Activated CD8-positive, alpha-beta memory T cell treated with anti-CD3 and anti-CD28 coated beads for 1 hour (primary cell): Measurements from ENCODE around the gene HS1BP3.

Experiments used
- DNase-seq, 2 donors: peaks; one replicate each; pipeline ENCODE4 v3.0.0-alpha.2; 2020; ENCODE audit warnings: low read depth in 1 of 2; ENCODE audit errors: extremely low read depth in 1 of 2

The HS1BP3 gene, protein sequence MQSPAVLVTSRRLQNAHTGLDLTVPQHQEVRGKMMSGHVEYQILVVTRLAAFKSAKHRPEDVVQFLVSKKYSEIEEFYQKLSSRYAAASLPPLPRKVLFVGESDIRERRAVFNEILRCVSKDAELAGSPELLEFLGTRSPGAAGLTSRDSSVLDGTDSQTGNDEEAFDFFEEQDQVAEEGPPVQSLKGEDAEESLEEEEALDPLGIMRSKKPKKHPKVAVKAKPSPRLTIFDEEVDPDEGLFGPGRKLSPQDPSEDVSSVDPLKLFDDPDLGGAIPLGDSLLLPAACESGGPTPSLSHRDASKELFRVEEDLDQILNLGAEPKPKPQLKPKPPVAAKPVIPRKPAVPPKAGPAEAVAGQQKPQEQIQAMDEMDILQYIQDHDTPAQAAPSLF

DNA sequence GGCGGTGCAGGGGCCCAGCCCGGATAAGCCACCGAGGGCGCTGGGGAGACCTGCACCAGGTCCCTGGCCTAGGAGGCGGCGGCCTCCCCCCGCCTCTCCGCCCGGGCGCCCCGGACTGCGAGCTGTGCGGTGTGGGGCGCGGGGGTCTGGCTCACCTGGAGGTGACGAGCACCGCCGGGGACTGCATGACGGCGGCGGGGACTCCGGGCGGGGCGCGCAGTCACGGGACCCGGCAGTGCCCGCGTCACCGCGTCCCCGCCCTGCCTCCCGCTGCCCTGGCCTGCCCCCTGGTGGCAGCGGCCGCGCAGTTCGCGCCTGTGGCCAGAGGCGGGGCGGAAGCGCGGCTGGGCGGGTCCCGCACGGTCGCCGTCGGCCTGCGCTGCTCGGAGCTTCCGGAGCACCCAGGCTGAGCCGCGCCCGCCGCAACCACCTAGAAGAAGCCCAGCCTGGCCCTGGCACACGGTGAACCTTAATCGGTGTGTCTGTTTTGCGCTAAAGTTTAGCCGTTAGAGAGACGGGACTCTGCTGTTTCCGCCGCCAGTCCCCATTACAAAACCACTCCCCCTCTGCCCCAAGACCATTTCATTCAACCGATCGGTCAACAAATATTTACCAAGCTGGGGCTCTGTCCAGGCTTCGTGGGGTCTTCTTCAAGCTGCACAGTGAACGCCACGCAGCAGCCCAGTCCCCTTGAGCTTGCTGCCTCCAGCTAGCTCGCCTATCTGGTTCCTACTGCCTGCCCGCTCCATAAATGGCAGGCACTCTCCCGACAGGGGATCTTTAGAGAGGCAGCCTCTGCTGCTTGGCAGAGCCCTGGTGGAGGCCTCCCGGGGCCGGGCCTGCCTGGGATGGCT lies at the start of gene HS1BP3:
Gene HS1BP3, minus strand, starts transcription at position 222 of the 854 bp plus-strand sequence. Its CDS starts 35 bp downstream, at position 187.
- DNase-seq: peak; percentile 54 to 85

- no peak for DNase-seq
Measured at GRCh38 chr2:20698916-20699613, 48.2 kb upstream of the HS1BP3 start.

GRCh38 chr2:20697322-20697934 lies 46.5 kb upstream of the HS1BP3 start:
- no peak for DNase-seq

DNA sequence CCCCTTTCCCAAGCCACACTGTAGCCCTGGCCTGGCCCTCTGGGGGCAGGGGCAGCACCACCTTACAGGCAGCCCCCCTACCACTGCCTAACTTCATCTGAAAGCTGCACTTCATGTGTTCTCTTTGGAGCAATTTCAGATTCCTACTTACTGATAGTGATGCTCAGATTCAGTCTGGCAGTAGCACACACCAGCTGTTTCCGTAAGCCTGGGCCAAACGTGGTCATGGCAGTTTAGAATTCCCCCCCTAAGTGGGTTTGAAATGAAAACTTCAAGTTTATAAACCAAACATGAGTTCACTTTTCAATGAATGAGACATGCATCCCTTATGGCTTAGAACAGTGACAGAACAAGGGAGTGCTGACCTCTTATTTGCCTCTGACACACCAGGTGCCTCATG lies 45.5 kb upstream of the HS1BP3 start:
- DNase-seq: no peak

DNA sequence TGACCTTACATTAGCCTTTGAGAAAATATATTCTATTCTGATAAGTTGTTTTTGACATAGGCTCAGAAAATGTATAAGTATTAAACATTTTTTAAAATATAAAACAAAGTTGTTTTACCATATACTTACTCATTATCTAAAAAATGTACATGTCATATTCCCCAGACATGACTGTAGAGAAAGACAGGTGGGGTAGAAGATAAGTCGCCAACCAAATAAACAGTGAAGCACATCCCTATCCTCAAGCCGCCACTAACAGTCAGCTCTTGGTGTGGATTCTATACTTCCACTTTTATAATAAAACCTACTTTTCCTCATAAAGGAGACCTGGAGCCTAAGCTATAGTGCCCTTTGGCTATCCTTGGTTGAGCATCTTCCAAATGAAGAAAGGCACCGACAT lies 42.4 kb upstream of the HS1BP3 start:
- DNase-seq: no peak

- no peak for DNase-seq
Measured at GRCh38 chr2:20692081-20692480, 41.2 kb upstream of the HS1BP3 start.

DNA sequence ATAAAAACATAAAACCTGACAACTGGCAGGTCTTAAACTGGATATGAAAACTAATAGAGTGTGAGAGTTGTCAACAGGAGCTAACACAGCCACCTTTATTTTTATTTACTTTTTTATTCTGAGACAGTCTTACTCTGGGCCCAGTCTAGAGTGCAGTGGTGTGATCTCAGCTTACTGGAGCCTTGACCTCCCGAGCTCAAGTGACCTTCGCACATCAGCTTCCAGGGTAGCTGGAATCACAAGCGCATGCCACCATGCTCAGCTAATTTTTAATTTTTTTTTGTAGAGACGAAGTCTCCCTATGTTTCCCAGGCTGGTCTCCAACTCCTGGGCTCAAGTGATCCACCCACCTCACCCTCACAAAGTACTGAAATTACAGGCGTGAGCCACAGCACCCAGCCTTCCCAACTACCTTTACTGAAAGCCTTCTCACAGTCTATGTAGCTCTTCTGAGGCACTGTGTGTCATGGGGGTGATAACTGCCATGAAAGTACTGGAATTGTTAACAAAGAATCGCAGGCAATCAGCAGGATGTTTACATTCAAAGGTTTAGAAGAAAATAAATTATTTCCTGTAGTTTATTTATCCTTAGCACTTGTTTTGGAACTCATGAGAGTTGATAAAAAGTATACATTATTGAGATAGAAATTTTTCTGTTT lies 40.3 kb upstream of the HS1BP3 start:
- no peak for DNase-seq

- no peak for DNase-seq
Measured at GRCh38 chr2:20689428-20690264, 38.7 kb upstream of the HS1BP3 start.

DNA sequence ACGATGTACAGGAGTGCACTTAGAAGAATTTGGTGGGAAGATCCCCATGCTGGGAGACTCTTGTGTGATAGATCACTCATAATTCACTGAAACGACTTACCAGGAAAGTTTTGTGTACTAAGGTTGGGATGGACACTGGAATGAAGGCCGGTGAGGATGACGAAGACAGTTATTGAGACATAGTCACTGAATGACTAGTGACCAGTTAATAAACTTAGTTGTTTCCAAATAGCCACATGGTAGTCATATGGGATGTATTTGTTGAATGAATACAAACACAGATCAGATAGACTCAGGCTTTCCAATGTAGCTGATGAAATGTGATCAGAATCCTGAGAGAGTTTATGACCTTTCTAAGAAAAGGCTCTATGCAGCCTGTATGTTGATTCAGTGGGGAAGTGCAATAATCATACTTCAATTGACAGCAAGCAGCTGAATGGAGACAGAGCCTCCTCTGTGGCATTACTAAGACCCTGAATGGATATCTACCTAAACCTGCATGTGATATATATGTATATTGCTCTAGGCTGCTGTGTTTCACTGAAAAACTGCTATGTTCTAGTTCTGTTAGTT lies 36.4 kb upstream of the HS1BP3 start:
- no peak for DNase-seq

DNA sequence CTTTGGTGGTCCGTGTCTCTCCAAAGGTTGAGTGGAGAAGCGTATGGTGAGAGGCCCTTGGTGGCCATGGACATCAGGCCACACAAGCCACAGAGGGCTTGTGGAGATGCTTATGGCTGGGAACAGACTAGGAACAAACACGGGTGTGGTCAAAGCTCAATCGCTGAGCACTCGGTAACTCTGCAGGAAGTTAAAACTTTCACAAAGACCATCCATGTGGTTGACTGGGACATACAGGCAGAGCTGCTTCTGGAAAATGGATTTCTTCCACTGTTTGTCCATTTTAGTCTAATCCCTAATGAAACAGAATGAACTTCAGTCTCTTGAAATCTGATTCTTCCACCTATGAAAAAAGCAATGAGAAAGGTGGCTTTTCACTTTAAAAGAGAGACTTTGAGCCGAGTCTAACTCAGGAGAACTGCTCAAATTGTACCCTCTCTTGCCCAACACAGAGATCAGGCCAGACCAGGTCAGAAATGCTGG lies 33.7 kb upstream of the HS1BP3 start:
- DNase-seq: no peak

DNA sequence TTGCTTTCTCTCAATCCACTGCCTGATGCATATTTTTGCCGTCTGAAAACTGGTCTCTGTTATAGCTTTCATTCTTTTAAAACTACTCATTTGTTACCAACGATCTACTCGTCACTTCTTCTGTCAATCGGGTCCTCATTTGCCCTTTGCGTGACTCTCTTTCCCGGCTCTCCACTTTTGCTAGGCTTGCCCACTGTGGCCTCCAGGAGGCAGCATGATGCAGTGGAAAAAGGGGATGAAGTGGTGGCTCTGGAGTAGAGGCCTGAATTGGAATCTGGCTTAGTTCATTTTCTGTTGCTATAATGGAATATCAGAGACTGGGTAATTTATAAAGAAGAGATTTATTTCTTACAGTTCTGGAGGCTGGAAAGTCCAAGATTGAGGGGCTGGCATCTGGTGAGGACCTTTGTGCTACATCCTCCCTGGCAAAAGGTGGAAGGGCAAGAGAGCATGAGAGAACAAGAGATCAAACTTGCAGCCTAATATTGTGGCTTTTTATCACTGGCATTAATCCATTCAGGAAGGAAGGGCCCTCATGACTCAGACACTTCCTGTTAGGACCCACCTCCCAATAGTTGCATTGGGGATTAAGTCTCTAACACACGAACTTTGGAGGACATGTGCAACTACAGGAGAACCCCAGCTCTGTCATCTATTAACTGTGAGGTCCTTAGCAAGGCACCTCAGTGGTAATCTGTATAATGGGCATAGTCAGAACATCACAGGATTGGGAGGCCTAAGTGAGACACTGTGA lies 31.4 kb upstream of the HS1BP3 start:
- no peak for DNase-seq

- DNase-seq: no peak
Measured at GRCh38 chr2:20680744-20681375, 30.0 kb upstream of the HS1BP3 start.

GRCh38 chr2:20678780-20679179 lies 27.9 kb upstream of the HS1BP3 start:
- DNase-seq: no peak

DNA sequence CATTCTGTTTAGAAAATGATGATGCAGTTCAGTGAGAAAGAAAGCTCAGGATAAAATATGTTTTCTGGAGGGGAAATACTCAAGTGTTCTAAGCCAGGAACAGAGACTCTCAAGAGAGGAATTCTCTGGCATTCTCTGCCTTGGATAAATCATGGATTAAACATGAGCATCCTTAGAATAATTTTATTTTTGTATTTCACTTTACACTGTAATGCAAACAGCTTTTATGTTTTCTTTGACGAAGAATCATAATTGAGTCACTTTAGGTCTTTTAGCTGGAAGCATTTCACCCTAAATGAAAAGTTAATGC lies 27.1 kb upstream of the HS1BP3 start:
- no peak for DNase-seq

DNA sequence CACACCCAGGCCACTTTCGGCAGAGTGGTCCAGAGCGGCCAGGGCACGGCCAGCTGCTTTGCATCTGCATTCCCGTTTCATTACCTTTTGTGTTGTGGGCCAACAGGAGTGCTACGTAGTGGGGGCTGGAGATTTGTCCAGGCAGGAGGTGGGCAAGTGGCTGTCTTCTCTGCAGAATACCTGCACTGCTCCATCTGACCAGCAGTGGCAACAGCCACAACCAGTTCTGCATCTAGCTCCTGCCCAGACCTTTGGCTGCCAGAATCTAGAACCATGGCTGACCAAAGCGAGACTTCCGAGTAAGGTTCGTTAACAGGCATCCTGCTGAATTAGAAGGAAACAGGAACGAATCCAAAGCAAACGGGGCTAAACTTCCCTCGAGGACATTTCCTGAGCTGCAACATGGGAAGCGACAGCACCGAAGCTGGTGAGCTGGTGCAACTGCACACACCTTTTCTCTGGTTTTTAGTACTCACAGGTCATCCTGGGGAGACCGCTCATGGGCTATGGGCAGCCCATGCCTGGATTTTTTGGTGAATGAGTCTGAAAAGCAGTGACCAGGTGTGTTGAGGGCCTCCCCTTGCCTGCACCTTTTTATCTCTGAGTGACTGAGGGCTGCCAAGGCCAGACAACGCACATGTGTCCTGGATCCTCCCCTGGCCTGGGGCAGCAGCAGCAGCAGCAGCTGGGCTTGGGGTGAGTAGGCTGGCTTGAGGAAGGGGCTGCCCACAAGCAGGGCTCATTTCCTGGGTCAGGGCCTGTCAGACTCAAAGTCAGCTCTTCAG lies 26.6 kb upstream of the HS1BP3 start:
- DNase-seq: no peak

DNA sequence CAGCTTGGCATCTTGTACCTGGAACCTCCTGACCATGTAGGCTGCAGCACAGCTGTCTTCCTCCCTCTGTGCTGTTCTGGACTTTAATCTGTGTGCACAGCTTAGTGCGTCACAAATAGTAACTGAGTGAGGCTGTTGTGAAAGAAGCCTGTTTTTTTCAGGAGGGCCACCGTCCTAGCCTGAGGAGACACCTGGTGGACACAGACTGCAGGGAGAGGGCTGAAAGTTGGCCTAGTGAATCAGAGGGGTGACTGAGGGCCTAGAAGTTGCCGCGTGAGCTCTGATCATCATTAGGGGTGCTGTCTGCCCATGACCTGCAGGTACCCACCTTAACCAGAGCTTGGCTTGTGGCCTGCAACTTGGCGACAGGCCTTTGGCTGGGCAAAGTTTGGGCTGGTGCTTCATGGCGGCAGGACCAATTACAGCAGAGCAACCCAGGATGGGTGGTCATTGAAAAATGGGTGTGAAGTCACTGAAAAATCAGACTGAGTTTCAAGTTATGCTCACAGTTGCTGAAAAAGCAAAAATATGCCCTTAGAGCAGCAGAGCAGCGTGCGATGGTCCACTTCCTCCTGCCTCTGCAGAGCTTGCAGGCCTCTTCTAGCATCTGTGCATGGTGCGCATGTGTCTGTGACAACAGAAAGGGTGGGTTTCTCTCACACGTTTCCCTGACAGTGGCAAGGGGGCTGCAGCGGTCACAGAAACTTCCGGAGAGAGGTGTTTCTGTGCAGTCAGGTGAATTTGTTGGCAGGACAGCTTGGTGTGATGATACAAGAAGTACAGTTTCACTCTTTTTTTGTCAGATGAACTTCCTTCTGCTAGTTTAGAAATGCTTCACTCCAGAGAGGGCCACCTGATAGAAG lies 25.7 kb upstream of the HS1BP3 start:
- no peak for DNase-seq
